GM12873 (cell line): ENCODE data around the gene CD63.

Experiments
- TF ChIP-seq, protein P1 (sequence below): IDR thresholded peaks from 2 replicates; pipeline ENCODE4 v1.5.1; 2012; ENCODE audit warnings: low read depth, mild to moderate bottlenecking, moderate library complexity, low read length, control low read depth; ENCODE audit not compliant: insufficient read depth; ENCODE audit errors: missing control alignments

Gene CD63

GRCh38 chr12:55698241-55698955 is 30.4 kb downstream of the CD63 start:
- TF ChIP-seq, protein P1, sequence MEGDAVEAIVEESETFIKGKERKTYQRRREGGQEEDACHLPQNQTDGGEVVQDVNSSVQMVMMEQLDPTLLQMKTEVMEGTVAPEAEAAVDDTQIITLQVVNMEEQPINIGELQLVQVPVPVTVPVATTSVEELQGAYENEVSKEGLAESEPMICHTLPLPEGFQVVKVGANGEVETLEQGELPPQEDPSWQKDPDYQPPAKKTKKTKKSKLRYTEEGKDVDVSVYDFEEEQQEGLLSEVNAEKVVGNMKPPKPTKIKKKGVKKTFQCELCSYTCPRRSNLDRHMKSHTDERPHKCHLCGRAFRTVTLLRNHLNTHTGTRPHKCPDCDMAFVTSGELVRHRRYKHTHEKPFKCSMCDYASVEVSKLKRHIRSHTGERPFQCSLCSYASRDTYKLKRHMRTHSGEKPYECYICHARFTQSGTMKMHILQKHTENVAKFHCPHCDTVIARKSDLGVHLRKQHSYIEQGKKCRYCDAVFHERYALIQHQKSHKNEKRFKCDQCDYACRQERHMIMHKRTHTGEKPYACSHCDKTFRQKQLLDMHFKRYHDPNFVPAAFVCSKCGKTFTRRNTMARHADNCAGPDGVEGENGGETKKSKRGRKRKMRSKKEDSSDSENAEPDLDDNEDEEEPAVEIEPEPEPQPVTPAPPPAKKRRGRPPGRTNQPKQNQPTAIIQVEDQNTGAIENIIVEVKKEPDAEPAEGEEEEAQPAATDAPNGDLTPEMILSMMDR: no peak

DNA sequence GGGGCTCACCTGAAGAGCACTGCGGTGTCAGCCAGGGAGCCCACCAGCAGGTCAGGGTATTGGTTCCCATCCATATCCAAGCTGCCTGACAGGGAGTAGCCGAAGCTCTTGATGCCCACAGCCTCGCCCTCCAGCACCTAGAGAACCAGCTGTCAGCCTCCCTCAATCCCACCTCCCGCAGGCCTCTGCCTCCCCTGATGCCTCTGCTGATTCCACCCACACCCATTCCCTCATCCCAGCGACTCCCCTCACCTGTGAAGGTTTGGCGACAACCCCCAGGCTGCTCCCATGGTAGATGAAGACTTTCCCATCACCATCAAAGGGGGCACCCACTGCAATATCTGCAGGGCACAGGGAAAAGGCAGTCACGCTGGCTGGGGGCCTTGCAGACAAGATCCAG is 31.1 kb downstream of the CD63 start:
- TF ChIP-seq, protein P1: no peak

- TF ChIP-seq, protein P1: no peak
Measured at GRCh38 chr12:55696796-55697462, 31.9 kb downstream of the CD63 start.

DNA sequence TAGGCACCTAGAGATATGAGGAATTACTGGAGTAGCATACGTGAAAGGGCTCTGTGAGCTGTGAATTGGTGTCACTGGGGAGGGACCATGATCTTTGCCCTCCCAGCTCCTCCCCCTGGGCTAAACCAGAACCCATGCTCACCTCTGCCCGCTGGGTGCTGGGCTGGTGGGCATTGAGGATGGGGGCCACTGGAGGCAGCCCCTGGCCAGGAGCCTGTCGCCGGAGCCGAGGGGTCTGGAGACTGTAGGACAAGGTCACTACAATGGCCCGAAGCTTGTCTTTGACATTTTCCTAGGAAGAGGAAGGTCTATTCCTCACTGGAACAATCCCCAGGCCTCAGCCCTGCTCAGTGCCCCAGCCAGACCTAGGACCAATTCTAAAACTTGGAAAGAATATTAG is 32.7 kb downstream of the CD63 start:
- TF ChIP-seq, protein P1: no peak

DNA sequence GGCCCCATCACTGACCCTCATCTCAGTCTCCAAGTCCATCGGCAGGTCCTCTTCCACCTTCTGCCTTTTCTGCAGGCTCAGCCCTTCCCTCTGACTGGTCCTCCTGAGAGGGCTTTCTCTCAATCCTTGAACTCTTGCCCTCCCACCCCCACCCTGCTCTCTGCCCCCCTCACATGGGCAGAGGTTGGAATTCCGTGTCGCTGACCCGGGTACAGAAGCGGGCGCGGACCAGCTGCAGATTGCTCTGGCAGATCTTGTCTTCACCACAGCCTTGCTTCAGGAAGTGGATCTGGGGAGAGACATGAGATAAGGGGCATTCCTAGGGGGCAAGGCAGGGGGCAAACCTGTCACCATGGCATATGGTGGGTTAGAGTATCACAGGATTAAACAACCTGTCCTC is 33.5 kb downstream of the CD63 start:
- TF ChIP-seq, protein P1: no peak

GRCh38 chr12:55694651-55695050 is 34.2 kb downstream of the CD63 start:
- TF ChIP-seq, protein P1: no peak

- TF ChIP-seq, protein P1: no peak
Measured at GRCh38 chr12:55694188-55694515, 34.7 kb downstream of the CD63 start.
